HG03159 (cell line): ENCODE results near the gene MRRF.
"Not testable (repeated sequence)": the region's sequence is repeated elsewhere in the genome, so short reads cannot be mapped to it uniquely, and the experiment has no call there.

Source experiments
- ATAC-seq: cut with Tn5 transposase; IDR thresholded peaks from one replicate; pipeline ENCODE4 v1.9.1; 2021; ENCODE audit warnings: mild to moderate bottlenecking, moderate library complexity; ENCODE audit not compliant: unreplicated experiment

The MRRF gene

DNA sequence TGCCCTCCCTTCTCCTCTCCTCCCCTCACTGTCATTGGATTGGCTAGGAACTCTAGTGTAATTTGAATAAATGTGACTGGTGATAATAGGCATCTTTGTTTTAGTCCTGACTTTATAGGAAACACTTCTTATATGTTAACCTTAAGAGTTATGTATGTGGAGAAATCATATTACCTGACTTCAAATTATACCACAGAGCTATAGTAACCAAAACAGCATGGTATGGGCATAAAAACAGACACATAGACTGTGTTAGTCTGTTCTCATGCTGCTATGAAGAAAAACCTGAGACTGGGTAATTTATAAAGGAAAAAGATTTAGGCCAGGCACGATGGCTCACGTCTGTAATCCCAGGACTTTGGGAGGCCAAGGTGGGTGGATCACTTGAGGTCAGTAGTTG lies 9.4 kb downstream of the MRRF start:
- no peak for ATAC-seq

DNA sequence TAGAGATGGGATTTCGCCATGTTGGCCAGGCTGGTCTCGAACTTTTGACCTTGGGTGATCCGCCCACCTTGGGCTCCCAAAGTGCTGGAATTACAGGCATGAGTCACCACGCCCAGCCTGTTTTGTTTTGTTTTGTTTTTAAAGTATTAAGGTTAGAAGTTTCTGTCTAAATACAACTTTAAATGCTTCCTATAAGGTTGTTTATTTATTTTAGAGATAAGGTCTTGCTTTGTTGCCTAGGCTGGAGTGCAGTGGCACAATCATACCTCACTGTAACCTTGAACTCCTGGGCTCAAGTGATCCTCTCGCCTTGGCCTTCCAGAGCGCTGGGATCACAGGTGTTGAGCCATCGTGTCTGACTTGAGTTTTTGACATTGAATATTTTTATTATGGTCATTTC lies 11.4 kb downstream of the MRRF start:
- ATAC-seq = no peak

DNA sequence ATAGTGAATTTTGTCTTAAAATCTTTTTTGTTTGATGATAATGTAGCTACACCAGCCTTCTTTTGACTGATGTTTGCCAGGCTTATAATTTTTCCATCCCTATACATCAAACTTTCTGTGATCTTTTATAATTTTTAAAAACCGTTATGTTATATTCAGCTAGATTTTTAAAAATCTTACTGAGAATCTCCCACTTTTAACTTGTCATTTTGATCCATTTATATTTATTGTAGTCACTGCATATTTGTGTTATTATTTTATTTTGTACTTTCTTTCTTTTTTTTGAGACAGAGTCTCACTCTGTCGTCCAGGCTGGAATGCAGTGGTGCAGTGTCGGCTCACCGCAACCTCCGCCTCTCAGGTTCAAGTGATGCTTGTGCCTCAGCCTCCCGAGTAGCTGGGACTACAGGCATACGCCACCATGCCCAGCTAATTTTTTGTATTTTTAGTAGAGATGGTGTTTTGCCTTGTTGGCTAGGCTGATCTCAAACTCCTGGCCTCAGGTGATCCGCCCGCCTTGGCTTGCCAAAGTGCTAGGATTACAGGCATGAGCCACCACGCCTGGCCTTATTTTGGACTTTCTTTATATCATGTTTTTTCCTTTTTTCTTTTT lies 12.7 kb downstream of the MRRF start:
- no peak for ATAC-seq

DNA sequence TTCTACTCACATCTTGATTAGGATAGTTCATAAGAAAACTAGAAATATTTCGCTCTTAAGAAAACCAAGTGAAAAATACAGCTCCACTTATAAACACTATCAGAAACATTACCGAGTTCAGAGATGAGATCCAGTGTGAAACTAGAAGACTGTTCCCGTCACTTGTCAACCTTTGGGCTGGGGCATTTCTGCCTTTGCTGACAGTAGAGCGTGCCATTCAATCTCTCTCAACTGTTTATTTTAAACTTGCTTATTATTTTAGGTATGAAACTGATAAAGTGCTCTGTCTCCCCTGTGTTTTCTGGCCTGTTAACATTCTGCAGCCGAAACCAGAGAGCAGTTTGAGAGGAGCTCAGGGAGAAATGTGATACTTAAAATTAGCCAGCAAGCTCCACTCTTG lies 16.7 kb downstream of the MRRF start:
- ATAC-seq = no peak

DNA sequence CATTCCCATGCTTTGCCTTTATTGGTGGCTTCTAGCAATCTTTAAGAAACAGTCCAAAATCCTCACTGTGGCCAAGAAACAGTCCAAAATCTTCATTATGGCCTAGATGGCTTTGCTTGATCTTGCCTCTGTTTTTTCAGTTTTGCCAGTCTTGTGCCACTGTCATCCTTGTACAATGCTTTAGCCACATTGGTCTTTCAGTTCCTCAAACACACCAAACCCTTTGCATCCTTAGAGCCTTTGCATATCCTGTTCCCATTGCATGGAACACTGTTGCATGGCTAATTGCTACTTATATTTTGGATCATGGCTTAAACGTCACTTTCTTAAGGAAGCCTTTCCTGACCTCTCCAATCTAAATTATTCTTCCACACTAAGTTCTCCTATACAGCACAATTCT lies 22.1 kb downstream of the MRRF start:
- peak; percentile 68 for ATAC-seq

DNA sequence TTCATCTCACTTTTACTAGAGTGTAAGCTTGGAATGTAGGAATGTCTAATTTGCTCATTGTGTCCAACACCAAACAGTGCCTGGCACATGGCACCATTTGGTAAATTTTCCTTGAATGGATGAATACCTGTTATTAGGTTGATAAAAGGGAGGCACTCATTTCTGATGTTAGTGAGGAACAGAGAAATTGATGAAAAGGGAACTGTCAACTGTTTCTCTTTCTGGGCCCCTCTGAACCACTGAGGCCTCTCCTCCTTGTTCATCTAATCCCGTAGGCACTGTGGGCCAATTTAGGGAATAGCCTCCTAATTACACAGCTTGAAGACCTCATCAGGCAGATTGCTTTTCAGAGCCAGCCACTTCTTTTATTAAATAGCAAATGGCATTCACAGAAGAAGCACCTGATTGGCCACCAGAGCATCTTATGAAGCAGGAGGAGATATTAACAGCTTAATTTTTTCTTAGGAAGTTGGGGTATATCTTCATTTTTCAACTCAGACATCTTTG lies 22.6 kb downstream of the MRRF start:
- ATAC-seq = no peak

DNA sequence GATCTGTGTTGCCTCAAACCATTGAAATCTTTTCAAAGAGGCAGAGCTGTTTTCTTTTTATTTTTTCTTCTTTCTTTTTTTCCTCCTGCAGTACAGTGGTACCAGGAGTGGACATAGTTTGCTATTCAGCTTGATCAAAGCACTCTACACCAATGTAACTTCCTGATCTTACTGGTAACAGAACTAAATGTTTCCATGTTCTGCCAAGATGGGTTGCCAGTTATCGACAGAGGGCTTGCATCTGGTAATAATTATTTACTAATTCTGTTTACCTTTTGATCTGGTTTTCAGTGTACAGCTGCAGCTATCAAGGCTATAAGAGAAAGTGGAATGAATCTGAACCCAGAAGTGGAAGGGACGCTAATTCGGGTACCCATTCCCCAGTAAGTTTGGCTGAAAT lies 26.8 kb downstream of the MRRF start:
- ATAC-seq = no peak

DNA sequence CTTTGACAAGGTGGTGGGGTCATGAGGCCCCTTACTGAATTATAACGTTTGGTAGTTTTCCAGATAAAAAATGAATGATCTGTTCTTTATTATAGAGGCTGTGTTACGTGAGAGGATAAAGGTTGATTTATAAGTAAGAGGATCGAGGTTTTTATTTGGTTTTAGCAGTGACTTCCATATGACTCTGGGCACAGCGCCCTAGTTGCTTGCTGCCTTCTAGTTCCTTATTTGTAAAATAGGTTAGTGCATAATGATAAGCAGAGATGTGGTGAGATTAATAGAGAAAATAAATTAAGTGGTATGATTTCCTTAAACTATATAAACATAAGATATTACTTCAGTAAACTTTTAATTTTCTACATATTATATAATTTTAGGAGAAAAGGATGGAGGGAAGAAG lies 29.8 kb downstream of the MRRF start:
- ATAC-seq = no peak

DNA sequence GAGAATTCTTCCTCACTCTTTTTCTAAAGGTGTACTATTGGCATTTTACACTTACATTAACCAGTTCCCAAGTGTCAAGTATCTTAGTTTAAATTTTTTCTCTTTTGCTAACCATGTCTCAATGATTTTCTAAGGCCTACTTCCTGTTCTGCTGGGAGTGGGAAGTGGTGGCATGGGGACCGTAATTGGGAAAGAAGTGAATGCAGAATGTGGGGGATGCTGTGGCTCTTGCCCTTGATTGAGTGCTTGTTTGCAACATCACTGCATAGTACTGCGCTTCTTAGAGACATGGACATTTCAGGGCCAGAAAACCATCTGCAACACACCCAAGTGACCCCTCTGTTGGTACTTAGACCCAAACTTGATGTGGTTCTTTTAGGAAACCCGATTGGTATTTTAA lies 32.8 kb downstream of the MRRF start:
- no peak for ATAC-seq

DNA sequence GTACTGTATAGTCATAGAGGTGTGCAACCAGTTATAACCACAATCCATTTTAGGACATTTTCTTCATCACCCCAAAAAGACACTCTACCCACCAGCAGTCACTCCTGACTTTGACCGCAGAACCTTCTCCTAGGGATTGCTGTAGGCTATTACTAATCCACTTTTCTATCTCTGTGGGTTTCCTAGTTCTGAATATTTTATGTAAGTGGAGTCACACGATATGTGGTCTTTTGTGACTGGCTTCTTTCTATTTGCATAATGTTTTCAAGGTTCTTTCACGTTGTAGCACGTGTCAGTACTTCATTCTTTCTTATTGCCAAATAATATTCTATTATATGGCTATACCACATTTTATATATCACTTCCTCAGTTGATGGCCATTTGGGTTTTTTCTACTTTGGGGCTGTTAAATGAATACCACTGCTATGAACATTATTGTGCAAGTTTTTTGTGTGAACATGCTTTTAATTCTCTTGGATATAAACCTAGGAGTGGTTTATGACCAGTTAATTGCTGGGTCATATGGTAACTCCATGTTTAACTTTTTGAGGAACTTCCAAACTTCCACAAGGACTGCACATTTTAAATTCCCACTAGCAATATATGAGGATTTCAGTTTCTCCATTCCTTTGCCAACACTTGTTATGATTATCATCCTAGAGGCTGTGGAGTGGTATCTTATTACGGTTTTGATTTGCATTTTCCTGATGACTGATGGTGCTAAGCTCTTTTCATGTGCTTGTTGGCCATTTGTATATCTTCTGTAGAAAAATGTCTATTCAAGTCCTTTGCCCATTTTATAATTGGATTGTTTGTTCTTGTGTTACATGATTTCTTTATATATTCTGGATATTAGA lies 37.8 kb downstream of the MRRF start:
- no peak for ATAC-seq

DNA sequence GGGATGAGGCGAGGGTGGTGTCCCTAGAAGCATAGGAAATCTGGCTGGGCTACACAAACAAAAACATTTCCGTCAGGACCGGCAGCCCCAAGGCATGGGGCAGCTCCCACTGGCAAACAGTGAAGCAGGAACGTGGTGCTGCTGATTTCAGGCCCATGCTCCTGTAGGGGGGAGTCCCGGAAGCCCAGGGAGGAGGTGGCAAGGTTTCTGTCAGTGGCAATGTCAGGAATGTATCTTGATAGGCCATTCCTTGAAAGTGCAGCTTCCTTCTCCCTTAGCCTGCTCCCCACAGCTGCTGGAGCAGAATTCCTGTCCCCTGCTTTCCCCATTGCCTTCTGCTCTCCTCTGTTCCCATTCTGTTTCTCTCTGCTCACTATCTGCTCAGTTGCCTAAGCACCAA lies 42.4 kb downstream of the MRRF start:
- ATAC-seq = no peak

DNA sequence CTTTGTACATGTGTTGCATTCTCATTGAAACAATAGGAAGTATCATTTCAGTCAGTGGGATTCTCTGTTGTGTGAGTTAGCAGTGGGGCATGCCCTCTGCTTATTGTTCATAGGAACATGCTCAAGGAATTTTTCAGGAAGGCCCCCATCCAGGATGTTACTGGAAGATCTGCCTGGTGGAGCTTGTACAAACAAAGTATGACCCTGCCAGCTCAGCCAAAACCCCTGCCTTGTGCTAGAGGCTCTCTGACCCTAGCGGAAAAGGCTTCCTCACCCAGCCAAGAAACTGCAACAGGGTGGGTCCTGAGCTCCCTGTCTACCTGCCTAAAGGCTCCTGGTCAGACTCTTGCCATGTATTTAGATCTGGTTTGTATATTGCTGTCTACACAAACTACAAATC lies 43.2 kb downstream of the MRRF start:
- no peak for ATAC-seq

DNA sequence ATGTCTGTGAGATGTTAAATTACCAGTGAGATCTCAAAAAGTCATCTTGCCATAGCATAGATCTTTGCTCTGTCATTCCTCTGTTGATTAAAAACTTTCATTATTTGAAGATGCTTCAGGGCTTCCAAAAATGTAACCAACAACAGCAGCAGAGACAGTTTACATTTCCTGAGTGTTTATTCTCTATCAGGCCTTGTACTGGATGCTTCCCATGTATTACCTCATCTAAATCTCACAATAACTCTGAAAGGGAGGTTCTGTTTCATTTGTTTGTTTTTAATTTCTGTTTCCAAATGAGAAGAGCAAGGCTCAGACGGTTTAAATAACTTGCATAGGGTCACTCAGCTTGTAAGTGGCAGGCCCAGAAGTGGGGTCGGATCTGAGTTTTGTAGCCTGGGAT lies 45.2 kb downstream of the MRRF start:
- no peak for ATAC-seq

DNA sequence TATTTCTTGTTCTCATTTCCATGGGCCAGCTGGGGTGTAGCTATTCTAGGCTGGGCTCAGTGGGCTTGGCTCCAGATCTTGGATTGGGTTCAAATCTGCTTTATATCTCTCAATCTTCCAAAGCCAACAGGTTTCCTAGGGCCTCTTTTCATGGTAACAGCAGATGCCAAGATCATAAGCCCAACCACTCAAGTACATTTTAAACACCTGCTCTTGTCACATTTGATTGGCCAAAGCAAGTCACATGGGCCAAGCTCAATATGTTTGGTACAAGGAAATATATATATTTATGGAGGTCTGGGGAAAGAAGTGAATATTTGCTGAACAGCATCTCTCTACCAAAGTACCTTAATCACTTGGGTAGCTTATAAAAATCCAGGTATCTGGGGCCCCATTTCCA lies 49.5 kb downstream of the MRRF start:
- no peak for ATAC-seq

DNA sequence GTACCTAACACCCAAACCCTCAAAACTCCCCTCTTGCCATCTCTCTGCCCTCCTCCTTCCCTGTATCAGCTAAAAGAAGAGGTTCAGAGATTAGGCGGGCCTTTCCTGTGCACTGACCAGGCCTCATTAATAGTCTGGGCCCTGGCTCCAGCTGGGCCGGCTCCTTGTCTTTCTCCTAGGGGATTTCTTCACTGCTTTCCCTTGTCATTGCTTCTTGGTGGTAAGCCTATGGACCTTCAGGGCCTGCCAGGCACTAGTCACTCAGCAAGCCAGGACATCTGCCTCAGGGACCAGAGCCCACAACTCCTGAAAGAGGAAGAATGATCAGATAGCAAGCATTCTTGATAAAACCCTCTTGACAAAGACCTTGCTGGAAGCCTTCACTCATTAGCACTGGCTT lies 50.9 kb downstream of the MRRF start:
- ATAC-seq = no peak

DNA sequence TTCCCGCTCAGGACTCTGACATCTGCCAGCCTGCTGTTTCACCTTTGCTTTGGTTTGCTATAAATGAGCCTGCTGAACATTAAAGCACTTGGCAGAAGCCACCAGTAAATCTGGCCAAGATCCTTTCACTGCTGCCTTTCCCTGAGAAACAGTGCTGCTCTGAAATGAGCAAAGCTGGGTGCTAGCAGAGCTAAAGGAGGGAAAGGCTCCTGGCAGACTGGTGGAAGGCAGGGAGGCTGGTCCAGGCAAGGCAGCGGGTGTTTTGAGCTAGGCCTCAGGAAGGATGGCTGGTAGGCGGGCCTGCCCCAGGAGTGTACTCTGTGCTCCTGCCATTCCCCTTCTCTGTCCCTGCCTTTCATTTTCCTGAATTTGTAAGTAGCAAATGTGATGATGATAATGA lies 53.6 kb downstream of the MRRF start:
- ATAC-seq = no peak

DNA sequence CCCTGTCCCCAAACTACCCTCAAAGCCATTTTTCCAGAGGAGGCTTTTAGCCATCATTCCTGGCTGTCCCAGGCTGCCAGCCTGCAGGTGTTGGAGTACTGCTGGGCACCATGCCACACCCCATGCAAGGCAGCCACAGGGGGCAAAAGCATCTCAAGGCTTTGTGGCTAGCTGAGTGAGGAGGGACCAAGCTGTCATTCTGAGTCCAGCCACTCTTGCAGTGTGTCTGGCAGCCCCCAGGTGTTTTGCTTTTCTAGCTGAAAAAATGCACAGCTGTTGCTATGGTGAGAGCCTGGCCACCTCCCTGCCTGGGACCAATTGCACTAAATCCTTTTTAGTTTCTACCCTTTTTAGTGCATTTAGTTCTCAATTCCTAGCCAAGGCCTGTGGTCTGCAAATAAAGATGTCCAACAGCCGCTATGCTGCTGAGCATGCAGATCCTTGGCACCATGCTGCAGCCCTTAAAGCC lies 55.8 kb downstream of the MRRF start:
- no peak for ATAC-seq

DNA sequence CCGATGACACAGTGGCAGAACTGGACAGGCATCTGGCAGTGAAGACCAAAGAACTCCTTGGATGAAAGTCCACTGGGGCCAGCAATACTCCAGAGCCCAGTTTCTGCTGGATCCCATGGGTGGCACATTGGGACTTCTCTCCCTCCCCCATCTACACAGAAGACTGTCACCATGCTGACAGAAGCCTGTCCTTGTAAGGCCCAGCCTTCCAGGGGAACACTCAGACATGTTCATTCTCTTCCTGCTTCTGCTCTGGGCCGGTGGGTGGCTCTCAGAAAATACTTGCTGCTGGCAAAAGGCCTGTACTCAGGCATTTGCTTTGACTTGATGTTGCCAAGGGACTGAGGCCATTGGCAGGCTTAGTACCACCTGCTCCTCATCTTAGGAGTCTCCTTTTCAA lies 57.9 kb downstream of the MRRF start:
- ATAC-seq = no peak

DNA sequence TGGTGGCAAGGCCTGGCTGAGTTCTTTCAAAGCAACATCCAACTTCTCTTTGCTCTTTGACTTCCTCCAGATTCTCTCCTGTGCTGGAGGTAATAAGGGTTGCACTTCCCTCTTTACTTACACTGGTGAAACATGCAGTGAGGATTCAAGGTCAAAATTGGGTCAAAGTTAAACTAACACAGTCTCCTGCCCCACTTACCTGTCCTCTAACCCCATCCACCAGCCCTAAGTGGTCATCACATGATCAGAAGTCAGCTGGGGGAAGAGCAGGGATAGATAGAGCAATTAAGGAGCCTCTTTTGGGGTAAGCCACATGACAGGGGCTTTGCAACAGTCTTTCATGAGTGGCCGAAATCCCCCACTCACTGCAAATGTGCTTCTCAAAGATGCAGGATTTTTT lies 60.0 kb downstream of the MRRF start:
- ATAC-seq = not testable (repeated sequence)

DNA sequence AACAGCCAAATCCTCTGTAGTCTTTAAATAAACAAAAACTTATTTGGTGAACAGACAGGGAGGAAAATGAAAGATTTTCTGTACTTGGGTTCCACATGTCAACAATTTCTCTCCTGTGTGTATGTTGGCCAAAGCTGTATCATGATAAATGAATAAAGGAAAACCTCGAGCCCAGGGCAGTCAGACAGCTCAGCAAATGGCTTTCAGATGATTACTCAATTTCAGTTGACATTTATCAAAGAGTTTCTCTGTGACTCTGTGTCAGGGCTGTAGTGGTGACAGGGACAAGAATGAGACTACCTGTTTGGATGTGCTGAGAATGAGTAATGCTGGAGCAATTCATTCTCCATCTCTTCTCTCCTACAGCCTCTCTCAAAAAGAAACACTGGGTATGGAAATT lies 60.4 kb downstream of the MRRF start:
- no peak for ATAC-seq

DNA sequence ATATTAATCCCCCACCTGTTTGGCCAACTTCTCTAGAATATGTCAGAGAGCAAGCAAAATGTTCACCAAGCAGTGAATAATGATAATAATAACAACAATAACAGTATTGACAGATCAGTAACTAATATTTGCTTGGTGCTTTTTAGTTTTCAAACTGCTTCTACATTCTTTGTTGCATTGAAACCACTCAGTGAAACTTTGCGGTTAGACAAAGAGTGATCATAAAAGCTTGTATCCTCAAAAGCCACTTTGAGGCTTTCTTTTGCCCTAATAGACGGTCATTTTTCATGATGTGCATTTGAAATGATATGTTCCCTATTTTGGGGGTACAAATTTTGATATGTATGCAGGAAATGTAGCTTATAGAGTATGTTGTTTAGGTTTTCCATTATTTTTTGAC lies 62.5 kb downstream of the MRRF start:
- ATAC-seq = no peak

DNA sequence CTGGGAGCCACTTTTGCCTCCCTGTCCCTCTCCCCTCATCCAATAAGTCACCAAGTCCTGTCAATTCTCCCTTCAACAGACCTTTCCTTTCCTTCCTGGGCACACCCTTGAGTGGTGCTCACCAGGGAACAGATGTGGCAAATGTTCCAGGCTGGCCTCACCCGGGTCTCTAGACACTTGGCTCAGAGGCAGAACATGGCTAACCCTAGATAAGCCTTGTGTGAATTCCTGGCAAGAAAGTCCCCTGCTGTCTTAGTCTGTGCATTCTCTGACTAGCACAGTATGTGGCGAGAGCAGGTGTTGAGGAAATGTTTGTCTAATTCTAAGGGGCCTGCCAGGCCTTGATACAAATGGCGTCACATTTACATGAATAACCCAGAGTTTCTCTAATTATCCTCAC lies 64.9 kb downstream of the MRRF start:
- no peak for ATAC-seq
